GM18520 (cell line): ENCODE results near the gene CASP12.
"Not testable (repeated sequence)": the region's sequence is repeated elsewhere in the genome, so short reads cannot be mapped to it uniquely, and the experiment has no call there.

ENCODE experiments used
- ATAC-seq: cut with Tn5 transposase; IDR thresholded peaks from one replicate; pipeline ENCODE4 v1.9.1; 2021; ENCODE audit not compliant: unreplicated experiment

Gene CASP12

GRCh38 chr11:104897891-104898684 is at the start of gene CASP12:
CASP12 (minus strand) TSS chr11:104898460.
- ATAC-seq = no peak

GRCh38 chr11:104946907-104947306 is 48.6 kb upstream of the CASP12 start:
- peak; percentile 74 for ATAC-seq

DNA sequence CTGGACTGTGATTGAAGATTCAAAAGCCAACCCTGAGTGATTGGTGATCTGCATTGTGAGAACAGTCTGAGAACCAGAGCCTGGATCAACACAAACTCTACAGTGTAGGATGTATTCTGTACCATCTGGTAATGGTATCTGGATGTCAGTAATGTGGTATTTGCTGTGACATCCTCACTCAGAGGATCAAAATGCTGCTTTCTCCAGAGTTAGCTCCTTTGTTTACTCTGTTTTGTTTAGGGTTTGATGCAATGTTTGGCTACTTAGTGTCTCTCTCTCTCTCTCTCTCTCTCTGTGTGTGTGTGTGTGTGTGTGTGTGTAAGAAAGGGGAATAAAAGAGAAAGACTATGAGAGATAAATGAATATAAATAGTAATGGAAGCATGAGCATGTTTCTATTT is 45.8 kb upstream of the CASP12 start:
- no peak for ATAC-seq

- no peak for ATAC-seq
Measured at GRCh38 chr11:104943561-104943960, 45.3 kb upstream of the CASP12 start.

- no peak for ATAC-seq
Measured at GRCh38 chr11:104934594-104934993, 36.3 kb upstream of the CASP12 start.

DNA sequence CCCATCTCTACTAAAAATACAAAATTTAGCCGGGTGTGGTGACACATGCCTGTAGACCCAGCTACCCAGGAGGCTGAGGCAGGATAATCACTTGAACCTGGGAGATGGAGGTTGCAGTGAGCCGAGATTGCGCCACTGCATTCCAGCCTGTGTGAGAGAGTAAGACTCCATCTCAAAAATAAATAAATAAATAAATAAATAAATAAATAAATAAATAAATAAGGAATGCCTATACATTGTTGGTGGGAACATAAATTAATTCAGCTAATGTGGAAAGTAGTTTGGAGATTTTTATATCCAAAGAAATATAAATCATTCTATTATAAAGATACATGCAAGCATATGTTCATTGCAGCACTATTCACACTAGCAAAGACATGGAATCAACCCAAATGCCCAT is 35.8 kb upstream of the CASP12 start:
- not testable (repeated sequence) for ATAC-seq

DNA sequence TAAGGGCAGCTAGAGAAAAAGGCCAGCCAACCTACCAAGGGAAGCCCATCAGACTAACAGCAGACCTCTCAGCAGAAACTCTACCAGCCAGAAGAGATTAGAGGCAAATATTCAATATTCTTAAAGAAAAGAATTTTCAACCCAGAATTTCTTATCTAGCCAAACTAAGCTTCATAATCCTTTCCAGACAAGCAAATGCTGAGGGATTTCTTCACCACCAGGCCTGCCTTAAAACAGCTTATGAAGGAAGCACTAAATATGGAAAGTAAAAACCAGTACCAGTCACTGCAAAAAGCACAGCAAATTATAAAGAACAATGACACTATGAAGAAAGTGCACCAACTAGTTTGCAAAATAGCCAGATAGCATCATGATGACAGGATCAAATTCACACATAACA is 30.6 kb upstream of the CASP12 start:
- no peak for ATAC-seq

GRCh38 chr11:104926771-104927611 is 28.7 kb upstream of the CASP12 start:
- ATAC-seq = no peak

- no peak for ATAC-seq
Measured at GRCh38 chr11:104925850-104926249, 27.6 kb upstream of the CASP12 start.

- no peak for ATAC-seq
Measured at GRCh38 chr11:104918113-104918824, 20.0 kb upstream of the CASP12 start.

GRCh38 chr11:104917271-104918112 is 19.2 kb upstream of the CASP12 start:
- no peak for ATAC-seq

DNA sequence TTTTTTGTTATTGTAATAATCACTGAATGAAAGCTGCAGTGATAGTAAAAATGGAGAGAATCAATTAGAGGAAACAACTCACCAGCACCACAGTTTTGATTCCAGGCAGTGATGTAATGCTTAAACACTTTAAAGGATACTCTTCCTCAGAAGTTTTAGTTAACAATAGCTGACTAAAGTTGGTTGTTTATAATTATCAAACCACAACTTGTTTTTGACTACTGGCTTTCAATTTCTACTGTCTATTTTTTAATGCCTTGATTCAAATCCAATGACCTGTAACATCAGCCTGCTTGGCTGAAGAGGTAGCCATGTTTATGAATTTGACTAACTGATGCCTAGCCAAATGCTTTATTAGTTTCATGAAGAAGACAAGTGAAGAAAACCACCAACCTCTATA is 18.2 kb upstream of the CASP12 start:
- no peak for ATAC-seq

DNA sequence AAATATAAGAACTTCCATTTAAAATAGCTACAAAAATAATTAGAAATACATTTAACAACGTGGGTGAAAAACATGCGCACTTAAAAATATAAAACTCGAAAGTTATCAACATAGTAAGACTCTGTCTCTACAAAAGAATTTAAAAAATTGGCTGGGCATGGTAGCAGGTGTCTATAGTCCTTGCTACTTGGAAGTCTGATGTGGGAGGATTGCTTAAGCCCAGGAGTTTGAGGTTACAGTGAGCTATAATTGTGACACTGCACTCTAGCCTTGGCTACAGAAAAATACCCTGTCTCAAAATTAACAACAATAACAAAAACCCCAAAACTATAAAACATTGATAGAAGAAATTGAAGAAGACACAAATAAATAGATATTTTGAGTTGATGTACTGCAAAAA is 13.8 kb upstream of the CASP12 start:
- ATAC-seq = no peak

DNA sequence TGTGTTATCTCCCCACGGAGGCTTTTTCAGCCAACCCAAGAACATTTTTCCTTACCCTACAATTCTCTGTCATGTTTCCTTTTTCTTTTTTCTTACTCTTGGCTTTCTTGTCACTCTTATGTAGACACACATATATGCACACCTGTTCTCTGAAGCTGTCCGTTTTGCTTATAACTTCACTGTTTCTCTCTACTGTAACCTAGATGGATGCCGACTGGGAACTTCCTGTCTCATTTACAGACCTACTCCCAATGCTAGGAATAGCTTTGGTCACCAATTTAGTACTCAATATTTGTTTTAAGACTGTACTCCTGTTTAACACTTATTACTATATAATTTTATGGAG is 9.9 kb upstream of the CASP12 start:
- ATAC-seq = no peak

GRCh38 chr11:104907521-104908185 is 9.4 kb upstream of the CASP12 start:
- peak; percentile 87 for ATAC-seq

- ATAC-seq = no peak
Measured at GRCh38 chr11:104905271-104905670, 7.0 kb upstream of the CASP12 start.

- ATAC-seq = no peak
Measured at GRCh38 chr11:104899226-104899625, 966 bp upstream of the CASP12 start.

DNA sequence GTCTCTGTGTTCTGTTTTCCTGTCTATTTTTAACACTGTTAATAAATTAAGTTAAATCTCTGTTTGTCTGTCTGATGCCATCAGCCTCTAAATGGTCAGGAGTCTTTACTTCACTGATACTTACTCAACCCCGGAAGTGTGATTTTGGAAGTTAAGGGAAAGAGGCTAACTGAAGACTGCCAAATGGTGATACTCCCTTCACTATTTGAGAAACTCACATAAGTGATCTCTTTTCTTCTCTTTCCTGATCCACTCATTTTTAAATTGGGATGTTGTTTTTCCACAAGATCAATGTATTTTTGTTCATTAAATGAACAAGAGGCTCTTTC is 389 bp upstream of the CASP12 start:
- no peak for ATAC-seq

- no peak for ATAC-seq
Measured at GRCh38 chr11:104895634-104896033, 2.6 kb downstream of the CASP12 start.

DNA sequence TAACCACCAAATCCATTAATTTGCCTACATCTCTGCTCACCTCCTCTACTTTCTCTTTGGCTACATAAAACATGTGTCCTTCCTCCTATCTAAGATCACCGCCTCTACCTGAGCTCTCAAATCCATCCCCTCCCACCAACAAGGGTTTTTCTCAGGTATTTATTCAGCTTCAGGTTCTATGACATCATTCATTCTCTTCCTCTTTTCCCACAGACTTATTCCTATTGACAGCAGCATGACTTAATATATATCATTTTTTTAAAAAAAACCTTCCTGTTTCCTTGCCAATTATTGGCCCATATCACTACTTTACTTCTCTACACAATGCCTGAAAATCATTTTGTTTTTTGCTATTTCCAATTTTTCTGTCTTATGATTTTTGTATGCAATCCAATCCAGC is 4.4 kb downstream of the CASP12 start:
- ATAC-seq = no peak
